ENCODE data around the gene OSGIN1. TPM values are rescaled to one million over a fixed set of nuclear protein-coding genes. Genes with fewer than 3 reads are reported as not detected.

Gene OSGIN1
- polyA plus RNA-seq, 1 donor from 2014 or later, result 2.1 TPM

DNA sequence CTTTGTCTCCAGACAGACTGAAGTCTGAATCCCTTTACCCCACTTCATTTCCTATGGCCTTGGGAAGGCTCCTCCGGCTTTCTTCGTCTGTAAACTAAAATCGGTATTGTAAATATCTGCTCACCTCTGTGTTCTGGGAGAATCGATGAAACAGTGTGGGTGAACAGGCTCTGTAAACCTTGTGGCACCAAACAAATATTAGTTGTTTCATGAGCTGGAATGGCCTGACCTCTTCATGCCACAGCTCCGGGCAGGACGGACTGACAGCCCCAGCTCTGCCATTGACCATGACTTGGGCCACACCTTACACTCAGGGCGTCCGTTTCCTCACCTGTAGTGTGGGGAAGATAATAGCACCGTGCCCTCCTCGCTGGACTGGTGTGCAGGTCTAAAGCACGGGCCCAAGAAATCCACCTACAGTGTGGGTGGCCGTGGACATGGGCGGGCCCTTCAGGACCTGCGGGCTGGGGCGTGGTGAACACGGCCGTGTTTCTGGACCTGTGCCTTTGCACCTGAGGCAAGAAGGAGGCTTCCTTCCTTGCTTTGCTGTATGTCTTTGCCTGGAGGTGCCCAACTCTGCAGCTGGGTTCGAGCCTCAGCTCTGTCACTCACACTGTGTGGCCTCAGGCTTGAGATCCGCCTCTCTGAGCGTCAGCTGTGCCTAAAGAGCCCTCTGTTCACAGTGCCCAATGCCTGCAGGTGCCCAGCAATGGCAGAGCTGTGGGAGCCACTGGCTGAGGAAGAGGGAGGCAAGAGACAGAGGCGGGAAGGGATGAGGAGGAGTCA, 6.1 kb upstream of the OSGIN1 start:
- H3K9ac ChIP-seq (ENCODE audit: low read length), result no peak overlapping the region
- H3F3A ChIP-seq (ENCODE audit: insufficient read depth, low read length, poor library complexity, severe bottlenecking), result no peaks in the 10 kb centered on the region
- no peak overlapping the region for H2AFZ ChIP-seq (ENCODE audit: low read depth, low read length)
- no peak overlapping the region for H3K4me2 ChIP-seq (ENCODE audit: low read length)
- no peaks in the 10 kb centered on the region for H4K20me1 ChIP-seq (ENCODE audit: insufficient read depth)
- TF ChIP-seq EP300 (conservative IDR thresholded peaks at IDR 0.05; ENCODE audit: poor library complexity, severe bottlenecking), result no peak
- no peak for TF ChIP-seq MXI1 (conservative IDR thresholded peaks at IDR 0.05; ENCODE audit: poor library complexity, severe bottlenecking)
- no peak for TF ChIP-seq EZH2 (IDR thresholded peaks at IDR 0.05; ENCODE audit: borderline replicate concordance, insufficient read depth, low read length, poor library complexity, severe bottlenecking)
- TF ChIP-seq, protein P1, sequence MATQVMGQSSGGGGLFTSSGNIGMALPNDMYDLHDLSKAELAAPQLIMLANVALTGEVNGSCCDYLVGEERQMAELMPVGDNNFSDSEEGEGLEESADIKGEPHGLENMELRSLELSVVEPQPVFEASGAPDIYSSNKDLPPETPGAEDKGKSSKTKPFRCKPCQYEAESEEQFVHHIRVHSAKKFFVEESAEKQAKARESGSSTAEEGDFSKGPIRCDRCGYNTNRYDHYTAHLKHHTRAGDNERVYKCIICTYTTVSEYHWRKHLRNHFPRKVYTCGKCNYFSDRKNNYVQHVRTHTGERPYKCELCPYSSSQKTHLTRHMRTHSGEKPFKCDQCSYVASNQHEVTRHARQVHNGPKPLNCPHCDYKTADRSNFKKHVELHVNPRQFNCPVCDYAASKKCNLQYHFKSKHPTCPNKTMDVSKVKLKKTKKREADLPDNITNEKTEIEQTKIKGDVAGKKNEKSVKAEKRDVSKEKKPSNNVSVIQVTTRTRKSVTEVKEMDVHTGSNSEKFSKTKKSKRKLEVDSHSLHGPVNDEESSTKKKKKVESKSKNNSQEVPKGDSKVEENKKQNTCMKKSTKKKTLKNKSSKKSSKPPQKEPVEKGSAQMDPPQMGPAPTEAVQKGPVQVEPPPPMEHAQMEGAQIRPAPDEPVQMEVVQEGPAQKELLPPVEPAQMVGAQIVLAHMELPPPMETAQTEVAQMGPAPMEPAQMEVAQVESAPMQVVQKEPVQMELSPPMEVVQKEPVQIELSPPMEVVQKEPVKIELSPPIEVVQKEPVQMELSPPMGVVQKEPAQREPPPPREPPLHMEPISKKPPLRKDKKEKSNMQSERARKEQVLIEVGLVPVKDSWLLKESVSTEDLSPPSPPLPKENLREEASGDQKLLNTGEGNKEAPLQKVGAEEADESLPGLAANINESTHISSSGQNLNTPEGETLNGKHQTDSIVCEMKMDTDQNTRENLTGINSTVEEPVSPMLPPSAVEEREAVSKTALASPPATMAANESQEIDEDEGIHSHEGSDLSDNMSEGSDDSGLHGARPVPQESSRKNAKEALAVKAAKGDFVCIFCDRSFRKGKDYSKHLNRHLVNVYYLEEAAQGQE (IDR thresholded peaks at IDR 0.05; ENCODE audit: borderline replicate concordance), result no peak
- TF ChIP-seq POLR2AphosphoS5 (IDR thresholded peaks at IDR 0.05), result no peak
- TF ChIP-seq, protein P2, sequence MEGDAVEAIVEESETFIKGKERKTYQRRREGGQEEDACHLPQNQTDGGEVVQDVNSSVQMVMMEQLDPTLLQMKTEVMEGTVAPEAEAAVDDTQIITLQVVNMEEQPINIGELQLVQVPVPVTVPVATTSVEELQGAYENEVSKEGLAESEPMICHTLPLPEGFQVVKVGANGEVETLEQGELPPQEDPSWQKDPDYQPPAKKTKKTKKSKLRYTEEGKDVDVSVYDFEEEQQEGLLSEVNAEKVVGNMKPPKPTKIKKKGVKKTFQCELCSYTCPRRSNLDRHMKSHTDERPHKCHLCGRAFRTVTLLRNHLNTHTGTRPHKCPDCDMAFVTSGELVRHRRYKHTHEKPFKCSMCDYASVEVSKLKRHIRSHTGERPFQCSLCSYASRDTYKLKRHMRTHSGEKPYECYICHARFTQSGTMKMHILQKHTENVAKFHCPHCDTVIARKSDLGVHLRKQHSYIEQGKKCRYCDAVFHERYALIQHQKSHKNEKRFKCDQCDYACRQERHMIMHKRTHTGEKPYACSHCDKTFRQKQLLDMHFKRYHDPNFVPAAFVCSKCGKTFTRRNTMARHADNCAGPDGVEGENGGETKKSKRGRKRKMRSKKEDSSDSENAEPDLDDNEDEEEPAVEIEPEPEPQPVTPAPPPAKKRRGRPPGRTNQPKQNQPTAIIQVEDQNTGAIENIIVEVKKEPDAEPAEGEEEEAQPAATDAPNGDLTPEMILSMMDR (IDR thresholded peaks at IDR 0.05; ENCODE audit: poor library complexity, severe bottlenecking), result no peak
- TF ChIP-seq RAD21 (conservative IDR thresholded peaks at IDR 0.05), result no peak
- TF ChIP-seq SMC3 (conservative IDR thresholded peaks at IDR 0.05; ENCODE audit: poor library complexity), result no peak
- no peak for TF ChIP-seq TAF1 (IDR thresholded peaks at IDR 0.05; ENCODE audit: low read depth)
- no peaks in the 10 kb centered on the region for H3K9me3 ChIP-seq (ENCODE audit: low read length)
- no peaks in the 10 kb centered on the region for H3K9me2 ChIP-seq (ENCODE audit: insufficient read depth, low read length)
- no peaks in the 10 kb centered on the region for H3K36me3 ChIP-seq (ENCODE audit: insufficient read depth, low read length)
- H3K79me2 ChIP-seq (replicated peaks; ENCODE audit: insufficient read depth, low read length), result no peaks in the 10 kb centered on the region
- no peak overlapping the region for H3K27ac ChIP-seq (ENCODE audit: low read length)
- H3K4me3 ChIP-seq (ENCODE audit: low read length), result no peak overlapping the region
- no peaks in the 10 kb centered on the region for H3K27me3 ChIP-seq (ENCODE audit: insufficient read depth, low read depth, low read length)

DNA sequence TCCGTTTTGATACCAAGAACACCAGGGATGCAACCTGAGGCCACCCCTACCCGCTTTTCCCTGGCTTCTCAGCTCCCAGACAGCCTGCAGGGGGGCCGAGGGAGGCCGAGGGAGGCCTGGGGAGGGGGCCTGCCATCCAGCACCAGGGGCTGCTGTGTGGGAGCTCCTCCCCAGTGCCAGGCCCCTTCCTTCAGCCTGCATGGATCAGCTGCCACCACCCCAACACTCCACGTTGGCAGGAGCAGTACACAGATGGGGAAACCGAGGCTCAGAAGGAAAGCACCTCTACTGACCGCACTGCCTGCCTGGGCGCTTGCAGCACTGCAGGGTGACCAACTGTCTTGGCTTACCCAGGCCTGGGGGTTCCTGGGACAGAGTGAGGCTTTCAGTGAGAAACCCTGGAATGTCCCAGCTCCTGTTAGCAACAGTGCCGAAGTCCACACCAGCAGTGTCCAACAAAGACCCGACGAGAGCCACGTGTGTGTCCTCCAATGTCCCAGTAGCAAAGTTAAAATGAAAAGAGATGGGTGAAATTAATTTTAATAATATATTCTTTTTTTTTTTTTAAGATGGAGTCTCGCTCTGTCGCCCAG, 5.3 kb upstream of the OSGIN1 start:
- Histone ChIP-seq H3K79me2 (replicated peaks; ENCODE audit: insufficient read depth, low read length) (no peaks in the 10 kb centered on the region), H3K4me3 (ENCODE audit: low read length) (no peak overlapping the region), H3K9me3 (ENCODE audit: low read length) (no peaks in the 10 kb centered on the region), H3K27ac (ENCODE audit: low read length) (no peak overlapping the region), H4K20me1 (ENCODE audit: insufficient read depth) (no peaks in the 10 kb centered on the region), H3K9ac (ENCODE audit: low read length) (no peak overlapping the region), H3F3A (ENCODE audit: insufficient read depth, low read length, poor library complexity, severe bottlenecking) (no peaks in the 10 kb centered on the region), H3K9me2 (ENCODE audit: insufficient read depth, low read length) (no peaks in the 10 kb centered on the region), H2AFZ (ENCODE audit: low read depth, low read length) (no peak overlapping the region), H3K36me3 (ENCODE audit: insufficient read depth, low read length) (no peaks in the 10 kb centered on the region), H3K27me3 (ENCODE audit: insufficient read depth, low read depth, low read length) (no peaks in the 10 kb centered on the region), H3K4me2 (ENCODE audit: low read length) (no peak overlapping the region)
- TF ChIP-seq, protein P1 (IDR thresholded peaks at IDR 0.05; ENCODE audit: borderline replicate concordance), result no peak
